PC-3 (cell line): ENCODE measurements around the gene SLC45A1. TPM values are rescaled to one million over a fixed set of nuclear protein-coding genes. Genes with fewer than 3 reads are reported as not detected.

Experiments
- ATAC-seq: fragments of 200-7000 bp; cut with Tn5 transposase; 2 replicates; pipeline ENCODE4 v1.9.1; 2020; ENCODE audit warnings: mild to moderate bottlenecking, moderate library complexity
- BruUV-seq: library from RNA; stranded (reverse); fragments of 400-500 nt; replicated peaks from 2 replicates; lab custom pipeline; 2021; lab: Mats Ljungman, UMichigan
- CTCF ChIA-PET: fragments of 300-600 bp; sonication (Branson Sonifier 250); formaldehyde crosslinking; loops from one replicate; lab custom pipeline; 2022; ENCODE audit warnings: antibody characterized with exemption; lab: Charles Lee
- POLR2A ChIA-PET: fragments of 300-600 bp; sonication (Branson Sonifier 250); formaldehyde crosslinking; loops from one replicate; lab custom pipeline; 2022; ENCODE audit warnings: antibody characterized with exemption; ENCODE audit not compliant: unreplicated experiment; lab: Charles Lee
- DNase-seq: peaks from one replicate; pipeline ENCODE4 v3.0.0-alpha.2; 2015
- H2AFZ ChIP-seq: fragments of 300-600 bp; sonication (generic); 2 replicates; pipeline ENCODE4 v1.6.0; 2016; ENCODE audit warnings: antibody characterized with exemption, low read length
- H3F3A ChIP-seq: fragments of 300-600 bp; sonication (generic); one replicate; pipeline ENCODE4 v1.6.0; 2017; ENCODE audit warnings: antibody characterized with exemption, low read length, control low read depth, mild to moderate bottlenecking; ENCODE audit not compliant: unreplicated experiment
- H3K27ac ChIP-seq: fragments of 300-600 bp; sonication (generic); 2 replicates; pipeline ENCODE4 v1.5.1; 2016; ENCODE audit warnings: mild to moderate bottlenecking, low read length
- H3K27me3 ChIP-seq: fragments of 300-600 bp; sonication (generic); 2 replicates; pipeline ENCODE4 v1.6.1; 2016; ENCODE audit warnings: low read length, mixed read lengths
- H3K36me3 ChIP-seq: fragments of 300-600 bp; sonication (generic); 2 replicates; pipeline ENCODE4 v1.6.1; 2016; ENCODE audit warnings: low read depth, mixed run types, low read length, mixed read lengths
- H3K4me1 ChIP-seq: fragments of 300-600 bp; sonication (generic); 2 replicates; pipeline ENCODE4 v1.5.1; 2016; ENCODE audit warnings: low read length; ENCODE audit not compliant: insufficient read depth
- H3K4me2 ChIP-seq: fragments of 300-600 bp; sonication (generic); 2 replicates; pipeline ENCODE4 v1.6.0; 2016; ENCODE audit warnings: low read length
- H3K4me3 ChIP-seq: fragments of 300-600 bp; sonication (generic); 2 replicates; pipeline ENCODE4 v1.5.1; 2016; ENCODE audit warnings: mild to moderate bottlenecking, low read length, mixed read lengths
- H3K79me2 ChIP-seq: fragments of 300-600 bp; sonication (generic); 2 replicates; pipeline ENCODE4 v1.6.1; 2017; ENCODE audit warnings: low read length, mixed read lengths
- H3K9ac ChIP-seq: fragments of 300-600 bp; sonication (generic); 2 replicates; pipeline ENCODE4 v1.6.0; 2016; ENCODE audit warnings: mild to moderate bottlenecking, low read length
- H3K9me2 ChIP-seq: fragments of 300-600 bp; sonication (generic); replicated peaks from 2 replicates; pipeline ENCODE4 v1.6.1; 2016; ENCODE audit warnings: mixed run types, low read length, mixed read lengths
- H3K9me3 ChIP-seq: fragments of 300-600 bp; sonication (generic); 2 replicates; pipeline ENCODE4 v1.6.1; 2016; ENCODE audit warnings: low read length, mixed read lengths
- H4K20me1 ChIP-seq: fragments of 300-600 bp; sonication (generic); 2 replicates; pipeline ENCODE4 v1.6.1; 2016; ENCODE audit warnings: low read length, mixed read lengths
- CTCF ChIP-seq: fragments of 300-600 bp; sonication (generic); conservative IDR thresholded peaks from 2 replicates; pipeline ENCODE4 v1.5.1; 2017; ENCODE audit warnings: antibody characterized with exemption, low read depth, mild to moderate bottlenecking, low read length
- EZH2 ChIP-seq: fragments of 300-600 bp; sonication (generic); IDR thresholded peaks from one replicate; pipeline ENCODE4 v1.6.1; 2017; ENCODE audit warnings: antibody characterized with exemption, mild to moderate bottlenecking, low read length; ENCODE audit not compliant: unreplicated experiment
- EZH2phosphoT487 ChIP-seq: fragments of 300-600 bp; sonication (generic); IDR thresholded peaks from 2 replicates; pipeline ENCODE4 v1.6.1; 2018; ENCODE audit warnings: mild to moderate bottlenecking, antibody characterized with exemption, low read length, borderline replicate concordance
- intact Hi-C: fragments of 100-400 bp; cut with micrococcal nuclease; formaldehyde crosslinking; loops from 2 replicates; pipeline ENCODE4 v1.9.0; 2023
- total RNA-seq: library from RNA; depleted of rRNA; stranded (reverse); fragments of >200 nt; gene quantifications from 2 replicates; pipeline ENCODE4 v1.2.3, GENCODE V29; 2014

Gene SLC45A1
- total RNA-seq, 1 experiment from 2014 or later: 0.62 TPM

GRCh38 chr1:8388732-8389562 is 71.0 kb downstream of the SLC45A1 start:
- Histone ChIP-seq H3K9me3 (no peaks in the 10 kb centered on the region), H3K4me2 (no peak overlapping the region), H2AFZ (no peak overlapping the region), H3K9ac (no peak overlapping the region), H3K9me2 (no peaks in the 10 kb centered on the region), H3K4me3 (no peak overlapping the region), H3K4me1 (peaks cover 20% of the 10 kb centered on the region), H3K27ac (no peak overlapping the region), H4K20me1 (no peaks in the 10 kb centered on the region), H3K27me3 (no peaks in the 10 kb centered on the region), H3F3A (peaks cover 1% of the 10 kb centered on the region), H3K79me2 (peaks cover 58% of the 10 kb centered on the region), H3K36me3 (peaks cover 20% of the 10 kb centered on the region)
- DNase-seq (no peak), ATAC-seq (no peak)
- intact Hi-C loops: no loop called here
- ChIA-PET CTCF (no interaction called here), POLR2A (no interaction called here)
- BruUV-seq: no TSS peak
- TF ChIP-seq EZH2phosphoT487: no peak
- no peak for TF ChIP-seq CTCF
- no peak for TF ChIP-seq EZH2

- BruUV-seq: no TSS peak
- no peak overlapping the region for H2AFZ ChIP-seq
- no peaks in the 10 kb centered on the region for H4K20me1 ChIP-seq
- TF ChIP-seq EZH2 (no peak), EZH2phosphoT487 (no peak), CTCF (no peak)
- H3K4me2 ChIP-seq: no peak overlapping the region
- no peak overlapping the region for H3K9ac ChIP-seq
- no peaks in the 10 kb centered on the region for H3K9me2 ChIP-seq
- H3K27ac ChIP-seq: no peak overlapping the region
- no peaks in the 10 kb centered on the region for H3K9me3 ChIP-seq
- H3F3A ChIP-seq: peaks cover 8% of the 10 kb centered on the region
- ChIA-PET CTCF (no interaction called here), POLR2A (no interaction called here)
- H3K4me1 ChIP-seq: peaks cover 23% of the 10 kb centered on the region
- intact Hi-C loops: no loop called here
- peaks cover 50% of the 10 kb centered on the region for H3K79me2 ChIP-seq
- DNase-seq (no peak), ATAC-seq (no peak)
- no peaks in the 10 kb centered on the region for H3K27me3 ChIP-seq
- H3K4me3 ChIP-seq: no peak overlapping the region
- H3K36me3 ChIP-seq: peaks cover 16% of the 10 kb centered on the region
Measured at GRCh38 chr1:8389958-8390535, 72.1 kb downstream of the SLC45A1 start.

GRCh38 chr1:8390707-8391106 is 72.8 kb downstream of the SLC45A1 start:
- Histone ChIP-seq H2AFZ (no peak overlapping the region), H3K9me2 (no peaks in the 10 kb centered on the region), H3K9me3 (no peaks in the 10 kb centered on the region), H4K20me1 (no peaks in the 10 kb centered on the region), H3K36me3 (peaks cover 20% of the 10 kb centered on the region), H3F3A (peaks cover 8% of the 10 kb centered on the region), H3K27ac (no peak overlapping the region), H3K4me3 (no peak overlapping the region), H3K4me1 (peaks cover 29% of the 10 kb centered on the region), H3K4me2 (no peak overlapping the region), H3K9ac (no peak overlapping the region), H3K79me2 (peaks cover 49% of the 10 kb centered on the region), H3K27me3 (no peaks in the 10 kb centered on the region)
- ChIA-PET CTCF (no interaction called here), POLR2A (no interaction called here)
- intact Hi-C loops: no loop called here
- no peak for ATAC-seq
- TF ChIP-seq EZH2: no peak
- TF ChIP-seq EZH2phosphoT487: no peak
- no peak for TF ChIP-seq CTCF
- DNase-seq: no peak
- no TSS peak for BruUV-seq
